Activated CD4-positive, alpha-beta T cell treated with anti-CD3 and anti-CD28 coated beads, Interleukin-2, amount 50 U/mL, for 16 hours (primary cell): Measurements from ENCODE around the gene PATE1.
"Not testable (repeated sequence)": the region's sequence is repeated elsewhere in the genome, so short reads cannot be mapped to it uniquely, and the experiment has no call there.

Experiments
- DNase-seq: peaks from one replicate; pipeline ENCODE4 v3.0.0-alpha.2; 2020

PATE1 gene

GRCh38 chr11:125745979-125746378, at the start of gene PATE1:
PATE1 (plus strand) TSS chr11:125746279; CDS start chr11:125746305, 26 bp downstream.
- DNase-seq = no peak

GRCh38 chr11:125701018-125701610, 45.0 kb upstream of the PATE1 start:
- no peak for DNase-seq

DNA sequence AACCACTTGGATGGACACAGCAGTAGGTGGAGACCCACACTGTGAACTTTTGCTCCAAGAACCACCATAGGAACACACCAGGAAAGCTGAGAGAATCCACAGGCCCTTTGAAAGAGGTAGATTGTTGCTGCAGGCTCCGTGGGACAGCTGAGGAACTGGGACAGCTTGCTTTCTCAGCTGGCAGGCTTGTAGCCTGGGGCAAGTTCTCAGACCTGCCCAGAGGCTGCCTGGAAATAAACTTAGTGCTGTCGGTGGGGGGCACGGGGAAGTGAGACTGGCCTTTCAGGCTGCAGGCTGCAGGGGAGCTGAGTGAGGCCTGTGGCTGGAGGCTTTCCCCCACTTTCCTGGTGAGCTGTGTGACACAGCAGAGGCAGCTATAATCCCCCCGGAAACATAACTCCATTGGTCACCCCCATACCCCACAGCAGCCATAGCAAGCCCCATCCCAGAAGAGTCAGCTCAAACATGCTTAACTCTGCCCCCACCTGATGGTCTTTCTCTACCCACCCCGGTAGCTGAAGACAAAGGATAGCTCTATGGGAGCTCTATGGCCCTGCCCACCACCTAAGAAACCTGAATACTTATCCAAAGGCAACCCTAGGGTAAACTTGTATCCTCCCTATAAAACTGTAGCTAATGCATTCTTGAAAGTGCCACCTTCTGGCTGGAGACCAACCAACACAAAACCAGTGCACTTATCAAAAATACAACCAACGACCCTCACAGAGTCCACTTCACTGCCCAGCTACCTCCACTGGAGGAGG, 44.0 kb upstream of the PATE1 start:
- DNase-seq = no peak

DNA sequence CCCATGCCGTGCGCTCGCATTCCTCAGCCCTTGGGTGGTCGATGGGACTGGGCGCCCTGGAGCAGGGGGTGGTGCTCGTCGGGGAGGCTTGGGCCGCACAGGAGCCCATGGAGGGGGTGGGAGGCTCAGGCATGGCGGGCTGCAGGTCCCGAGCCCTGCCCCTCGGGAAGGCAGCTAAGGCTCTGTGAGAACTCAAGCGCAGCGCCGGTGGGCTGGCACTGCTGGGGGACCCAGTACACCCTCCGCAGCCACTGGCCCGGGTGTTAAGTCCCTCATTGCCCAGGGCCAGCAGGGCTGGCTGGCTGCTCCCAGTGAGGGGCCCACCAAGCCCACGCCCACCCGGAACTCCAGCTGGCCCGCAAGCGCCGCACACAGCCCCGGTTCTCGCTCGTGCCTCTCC, 41.4 kb upstream of the PATE1 start:
- not testable (repeated sequence) for DNase-seq

DNA sequence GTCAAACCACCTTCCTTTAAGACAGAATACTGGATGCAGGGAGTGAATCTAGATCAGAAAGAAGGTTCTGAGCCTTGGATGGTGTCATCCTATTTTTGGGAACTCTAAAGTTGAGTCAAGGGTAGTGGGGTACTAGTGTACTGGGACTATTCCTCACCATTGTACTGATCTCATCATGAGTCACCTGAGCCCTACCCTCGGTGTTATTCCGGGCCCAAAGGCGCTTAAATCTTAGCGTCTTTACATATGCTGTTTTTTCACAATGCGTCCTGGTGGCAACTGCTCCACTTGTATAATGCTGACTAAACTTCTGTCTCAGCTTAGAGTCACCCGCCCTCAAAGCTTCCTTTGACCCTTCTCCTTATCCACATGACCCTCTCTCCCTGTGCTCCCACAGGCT, 25.3 kb upstream of the PATE1 start:
- no peak for DNase-seq

DNA sequence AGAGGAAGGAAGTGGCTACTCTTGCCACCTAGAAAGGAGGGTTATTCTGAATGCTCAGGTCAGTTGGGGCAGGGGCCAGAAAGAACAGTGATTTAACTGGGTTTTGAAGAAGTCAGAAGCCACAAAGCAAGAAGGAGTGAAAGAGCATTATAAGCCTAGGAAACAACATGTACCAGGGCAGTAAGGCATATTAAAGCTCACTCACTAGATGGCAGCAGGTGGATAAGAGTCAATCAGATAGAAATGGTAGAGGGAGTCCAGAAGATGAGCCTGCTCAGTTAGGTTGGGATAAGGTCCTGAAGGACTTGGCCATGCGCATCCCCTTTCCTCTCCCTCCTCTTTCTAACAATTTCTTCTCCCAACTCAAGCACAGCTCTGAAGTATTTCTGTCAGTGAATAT, 22.0 kb upstream of the PATE1 start:
- DNase-seq = peak; percentile 1

GRCh38 chr11:125728969-125729368, 17.1 kb upstream of the PATE1 start:
- no peak for DNase-seq

DNA sequence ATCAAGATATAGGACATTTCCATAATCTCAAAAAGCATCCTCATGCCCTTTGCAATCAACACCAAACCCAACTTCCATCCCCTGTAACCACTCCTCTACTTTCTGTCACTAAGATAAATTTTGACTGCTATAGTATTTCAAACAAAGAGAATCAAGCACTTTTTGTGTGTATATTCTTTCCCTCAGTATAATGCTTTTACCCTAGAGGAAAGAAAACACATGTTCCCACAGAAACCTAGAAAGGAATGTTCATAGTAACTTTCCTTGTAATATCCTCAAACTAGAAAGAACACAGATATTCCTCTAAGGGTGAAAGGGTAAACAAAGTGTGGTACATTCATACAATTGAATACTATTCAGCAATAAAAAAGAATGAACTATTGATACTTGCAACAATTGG, 5.5 kb upstream of the PATE1 start:
- no peak for DNase-seq

GRCh38 chr11:125743681-125744080, 2.4 kb upstream of the PATE1 start:
- DNase-seq = no peak

- no peak for DNase-seq
Observed at GRCh38 chr11:125750629-125751028, 4.5 kb downstream of the PATE1 start.

DNA sequence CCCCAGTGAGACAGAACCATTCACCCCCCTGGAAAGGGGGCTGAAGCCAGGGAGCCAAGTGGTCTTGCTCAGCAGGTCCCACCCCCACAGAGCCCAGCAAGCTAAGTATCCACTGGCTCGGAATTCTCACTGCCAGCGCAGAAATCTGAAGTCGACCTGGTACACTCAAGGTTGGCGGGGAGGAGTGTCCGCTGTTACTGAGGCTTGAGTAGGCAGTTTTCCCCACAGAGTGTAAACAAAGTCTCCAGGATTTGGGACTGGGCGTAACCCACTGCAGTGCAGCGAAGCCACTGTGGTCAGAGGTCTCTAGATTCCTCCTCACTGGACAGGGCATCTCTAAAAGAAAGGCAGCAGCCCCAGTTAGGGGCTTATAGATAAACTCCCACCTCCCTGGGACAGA, 10.0 kb downstream of the PATE1 start:
- no peak for DNase-seq

DNA sequence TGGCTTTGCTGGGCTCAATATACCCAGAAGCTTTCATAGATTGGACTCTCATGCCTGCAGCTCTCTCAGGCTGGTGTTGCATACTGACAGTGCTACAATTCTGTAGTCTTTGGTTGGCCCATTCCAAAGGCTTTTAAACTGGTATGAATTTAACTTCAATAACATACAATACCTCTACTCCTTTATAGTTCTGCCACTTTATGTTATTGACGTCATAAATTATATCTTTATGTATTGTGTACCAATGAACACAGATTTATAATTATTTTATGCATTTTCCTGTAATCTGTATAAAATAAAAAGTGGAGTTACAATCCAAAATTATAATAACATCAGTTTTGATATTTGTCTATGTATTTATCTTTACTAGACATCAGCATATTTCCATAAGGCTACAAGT, 16.4 kb downstream of the PATE1 start:
- DNase-seq = no peak

DNA sequence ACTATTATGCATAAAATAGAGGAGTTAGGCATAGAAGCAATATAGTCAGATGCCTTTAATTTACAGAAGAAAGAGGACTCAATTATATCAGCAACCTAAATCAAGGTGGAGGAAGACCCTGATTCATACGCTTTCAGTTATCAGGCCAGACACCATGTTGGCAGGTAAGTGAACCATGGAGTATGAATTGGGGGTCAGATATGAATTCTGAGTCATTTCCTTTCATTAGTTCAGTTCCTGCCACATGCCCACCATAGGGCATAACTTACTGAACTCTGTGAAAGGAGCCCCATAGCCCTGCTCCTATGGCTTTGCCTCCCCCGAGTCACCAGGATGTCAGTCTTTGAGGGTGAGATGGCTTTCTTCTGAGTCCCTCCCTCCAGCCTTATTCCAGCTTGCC, 17.4 kb downstream of the PATE1 start:
- no peak for DNase-seq

DNA sequence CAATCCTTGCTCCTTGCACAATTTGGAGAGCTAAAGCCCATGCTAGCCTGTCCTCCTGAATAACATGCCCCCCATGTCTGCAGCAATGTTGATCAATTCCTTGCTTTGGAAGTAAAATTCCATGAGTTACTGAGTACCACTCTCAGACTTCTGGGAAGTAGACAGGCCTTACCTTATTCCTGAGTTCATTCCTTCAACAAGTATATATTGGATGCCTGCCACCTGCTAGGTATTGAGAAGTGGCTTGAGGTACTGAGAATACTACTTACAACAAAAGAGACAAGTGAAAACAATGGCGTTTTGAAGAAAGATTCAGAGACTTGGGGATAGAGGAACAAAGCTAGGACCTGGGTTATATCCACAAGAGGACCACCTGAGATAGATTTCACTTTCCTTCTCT, 20.2 kb downstream of the PATE1 start:
- DNase-seq = no peak

GRCh38 chr11:125768336-125769046, 22.4 kb downstream of the PATE1 start:
- DNase-seq = no peak

- no peak for DNase-seq
Observed at GRCh38 chr11:125770583-125770982, 24.5 kb downstream of the PATE1 start.

GRCh38 chr11:125772834-125773505, 26.9 kb downstream of the PATE1 start:
- no peak for DNase-seq

DNA sequence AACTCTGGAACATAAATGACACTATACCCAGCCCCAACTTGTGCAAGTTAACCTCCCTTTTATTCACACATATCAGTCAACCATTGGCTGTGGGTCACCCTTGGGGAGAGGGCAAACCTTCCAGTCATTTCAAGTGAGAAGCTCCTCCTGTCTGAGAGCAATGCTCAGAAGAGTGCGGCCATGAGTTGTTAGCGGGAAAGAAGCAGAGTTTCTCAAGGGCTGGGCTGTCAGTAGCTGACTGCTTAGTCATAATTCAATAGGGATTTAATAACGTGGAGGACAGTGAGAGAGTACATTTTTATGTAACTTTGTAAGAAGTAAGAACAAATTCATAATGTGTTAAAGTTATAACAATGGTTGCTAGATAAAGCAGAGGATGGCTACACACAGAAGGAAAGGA, 27.4 kb downstream of the PATE1 start:
- no peak for DNase-seq

- DNase-seq = no peak
Observed at GRCh38 chr11:125777309-125777708, 31.2 kb downstream of the PATE1 start.

DNA sequence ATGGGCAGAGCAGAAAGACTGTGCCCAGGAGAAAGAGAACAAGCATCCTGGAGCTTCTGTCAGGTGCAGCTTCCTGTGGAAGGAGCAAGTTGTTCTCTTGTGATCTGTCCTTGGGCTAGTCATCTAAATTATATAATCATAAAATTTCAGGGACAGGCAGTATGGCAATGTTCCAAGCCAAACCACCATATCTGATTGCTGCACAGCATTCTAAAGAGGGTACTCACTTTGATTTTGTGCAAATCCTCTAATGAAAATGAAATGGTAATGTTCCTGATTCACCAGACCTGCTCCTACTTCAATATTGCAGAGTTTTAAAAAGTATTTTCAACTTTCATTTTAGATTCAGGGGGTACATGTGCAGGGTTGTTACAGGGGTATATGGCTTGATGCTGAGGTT, 32.6 kb downstream of the PATE1 start, which contains the start of gene PATE2:
Gene PATE2, minus strand, starts transcription at position 101 of the 400 bp plus-strand sequence. Its CDS starts 55 bp downstream, at position 46.
- DNase-seq = no peak

- no peak for DNase-seq
Observed at GRCh38 chr11:125784678-125785077, 38.6 kb downstream of the PATE1 start.

GRCh38 chr11:125787827-125788226, 41.7 kb downstream of the PATE1 start, which contains the start of gene PATE3:
PATE3 (plus strand) TSS chr11:125788127; CDS start chr11:125788152, 25 bp downstream.
- DNase-seq = no peak

DNA sequence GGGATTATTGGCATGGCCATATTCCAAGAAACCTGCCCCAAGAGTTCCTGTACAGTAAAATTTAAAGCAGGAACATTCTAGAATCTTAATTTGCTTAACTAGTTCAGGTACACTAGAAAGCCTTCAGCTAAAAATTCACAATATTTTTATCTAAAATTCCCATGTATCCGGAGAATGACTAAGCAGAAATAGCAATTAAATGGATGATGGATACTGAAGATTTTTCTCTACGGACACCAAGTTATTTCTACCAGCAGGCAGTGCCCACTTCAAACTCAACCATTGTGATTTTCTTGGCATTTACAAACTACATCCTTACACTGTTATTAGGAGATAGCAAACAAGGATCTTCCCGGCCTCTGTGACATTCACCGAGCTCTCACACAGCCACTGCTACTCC, 44.7 kb downstream of the PATE1 start:
- DNase-seq = no peak
